CD4-positive, alpha-beta T cell treated with Interleukin-4 for 1 hour (primary cell): ENCODE results near the gene KRTAP4-12.
"Not testable (repeated sequence)": the region's sequence is repeated elsewhere in the genome, so short reads cannot be mapped to it uniquely, and the experiment has no call there.

Source experiments
- DNase-seq, 2 donors: peaks; one replicate each; pipeline ENCODE4 v3.0.0-alpha.2; 2020 to 2022

Gene KRTAP4-12

GRCh38 chr17:41084100-41084856 is 39.7 kb downstream of the KRTAP4-12 start, which contains the start of gene KRTAP4-7:
TSS of gene KRTAP4-7 (plus strand) at chr17:41084150. CDS start at chr17:41084207, 57 bp downstream.
- DNase-seq = not testable (repeated sequence)

- not testable (repeated sequence) for DNase-seq
Measured at GRCh38 chr17:41083427-41083826, 40.6 kb downstream of the KRTAP4-12 start.

GRCh38 chr17:41082626-41083025 is 41.4 kb downstream of the KRTAP4-12 start:
- DNase-seq = no peak

GRCh38 chr17:41076788-41077187 is 47.2 kb downstream of the KRTAP4-12 start:
- no peak for DNase-seq

GRCh38 chr17:41073676-41074075 is 50.3 kb downstream of the KRTAP4-12 start:
- DNase-seq = no peak
